Nephron (organoid): ENCODE results near the gene PLCB3.
"Not testable (repeated sequence)": the region's sequence is repeated elsewhere in the genome, so short reads cannot be mapped to it uniquely, and the experiment has no call there.

Experiments
- H3K27ac Mint-ChIP-seq, 3 experiments: 2 replicates each; pipeline ENCODE4 v1.8.0; 2020; ENCODE audit warnings: mixed read lengths in 3 of 3, mild to moderate bottlenecking in 2 of 3, moderate library complexity in 1 of 3
- H3K27me3 Mint-ChIP-seq: 2 replicates; pipeline ENCODE4 v1.8.0; 2021; ENCODE audit warnings: low read depth, mild to moderate bottlenecking, moderate library complexity, mixed read lengths
- H3K36me3 Mint-ChIP-seq: 2 replicates; pipeline ENCODE4 v1.8.0; 2020; ENCODE audit warnings: low read depth, mixed read lengths
- H3K4me1 Mint-ChIP-seq: 2 replicates; pipeline ENCODE4 v1.8.0; 2020; ENCODE audit warnings: mixed read lengths
- H3K4me3 Mint-ChIP-seq, 3 experiments: 2 replicates each; pipeline ENCODE4 v1.8.0; 2020; ENCODE audit warnings: mild to moderate bottlenecking in 3 of 3, mixed read lengths in 3 of 3, moderate library complexity in 2 of 3
- H3K9me3 Mint-ChIP-seq: 2 replicates; pipeline ENCODE4 v1.8.0; 2020; ENCODE audit warnings: mixed read lengths
- CTCF ChIP-seq, 3 experiments: fragments of 200-600 bp; sonication (generic); IDR thresholded peaks; one replicate each; pipeline ENCODE4 v1.5.0; 2021; ENCODE audit warnings: antibody characterized with exemption in 3 of 3; ENCODE audit not compliant: unreplicated experiment in 3 of 3

Gene PLCB3

GRCh38 chr11:64244966-64245365 lies 6.4 kb upstream of the PLCB3 start:
- peaks cover 6% of the 10 kb centered on the region for H3K36me3 Mint-ChIP-seq
- H3K27me3 Mint-ChIP-seq: no peaks in the 10 kb centered on the region
- H3K9me3 Mint-ChIP-seq: no peaks in the 10 kb centered on the region
- TF ChIP-seq CTCF (IDR thresholded peaks at IDR 0.05; ENCODE audit: unreplicated experiment in 3 of 3): no peak
- H3K27ac Mint-ChIP-seq: peak overlapping the region in 1 of 3 experiments; percentile 88
- peaks cover 34% of the 10 kb centered on the region for H3K4me1 Mint-ChIP-seq
- peak overlapping the region; percentile 90 to 96 (median 91) for H3K4me3 Mint-ChIP-seq

- peaks cover 32% of the 10 kb centered on the region for H3K4me1 Mint-ChIP-seq
- H3K27ac Mint-ChIP-seq: peak overlapping the region; percentile 76 to 88 (median 86)
- peak overlapping the region; percentile 90 to 96 (median 91) for H3K4me3 Mint-ChIP-seq
- TF ChIP-seq CTCF (IDR thresholded peaks at IDR 0.05; ENCODE audit: unreplicated experiment in 3 of 3): no peak
- no peaks in the 10 kb centered on the region for H3K27me3 Mint-ChIP-seq
- no peaks in the 10 kb centered on the region for H3K9me3 Mint-ChIP-seq
- H3K36me3 Mint-ChIP-seq: peaks cover 6% of the 10 kb centered on the region
These were observed 5.9 kb upstream of the PLCB3 start for GRCh38 chr11:64245401-64245796.

GRCh38 chr11:64245797-64246620 lies 5.3 kb upstream of the PLCB3 start:
- H3K27ac Mint-ChIP-seq: peak overlapping the region; percentile 76 to 88 (median 86)
- H3K9me3 Mint-ChIP-seq: no peaks in the 10 kb centered on the region
- TF ChIP-seq CTCF (IDR thresholded peaks at IDR 0.05; ENCODE audit: unreplicated experiment in 3 of 3): no peak
- no peaks in the 10 kb centered on the region for H3K27me3 Mint-ChIP-seq
- peaks cover 27% of the 10 kb centered on the region for H3K4me1 Mint-ChIP-seq
- H3K4me3 Mint-ChIP-seq: peak overlapping the region; percentile 90 to 96 (median 91)
- H3K36me3 Mint-ChIP-seq: peaks cover 6% of the 10 kb centered on the region

GRCh38 chr11:64246621-64246870 lies 4.8 kb upstream of the PLCB3 start:
- H3K9me3 Mint-ChIP-seq, H3K27me3 Mint-ChIP-seq, H3K36me3 Mint-ChIP-seq: not testable (repeated sequence)
- H3K4me1 Mint-ChIP-seq: peaks cover 27% of the 10 kb centered on the region
- peak overlapping the region; percentile 88 to 93 (median 90) for H3K4me3 Mint-ChIP-seq
- peak overlapping the region in 2 of 3 experiments; percentile 90 to 94 for H3K27ac Mint-ChIP-seq

GRCh38 chr11:64246871-64247728 lies 4.2 kb upstream of the PLCB3 start, which contains the start of gene PPP1R14B:
Gene PPP1R14B, minus strand, starts transcription at chr11:64246943. Its CDS starts 270 bp downstream, at chr11:64246673.
- TF ChIP-seq CTCF (IDR thresholded peaks at IDR 0.05; ENCODE audit: unreplicated experiment in 3 of 3): peak in 1 of 3 experiments; percentile 9
- H3K27ac Mint-ChIP-seq: peak within 1 kb of the TSS; percentile 94 to 95 (median 94)

More at GRCh38 chr11:64246871-64247728, 4.2 kb upstream of the PLCB3 start, which contains the start of gene PPP1R14B:
- Mint-ChIP-seq H3K4me3 (peak within 1 kb of the TSS; percentile 91 to 96 (median 93)), H3K27me3 (no peaks in the 10 kb centered on the region), H3K36me3 (peaks cover 6% of the 10 kb centered on the region), H3K9me3 (no peaks in the 10 kb centered on the region), H3K4me1 (peaks cover 27% of the 10 kb centered on the region)
